HCT116 (cell line): ENCODE measurements around the gene DEF6.

Experiments
- CEBPB ChIP-seq: IDR thresholded peaks from 2 replicates; pipeline ENCODE4 v1.6.1; 2012; ENCODE audit warnings: low read depth
- CTCF ChIP-seq, 3 experiments: fragments of 200-600 bp in 1 of 3; sonication (generic) in 1 of 3; IDR thresholded peaks in 2 of 3; conservative IDR thresholded peaks in 1 of 3; 2 replicates each; pipeline ENCODE4 v1.5.1; 2012 to 2017; ENCODE audit warnings: low read depth in 2 of 3, low read length in 2 of 3, antibody characterized with exemption in 1 of 3, borderline replicate concordance in 1 of 3, control low read depth in 1 of 3, mild to moderate bottlenecking in 1 of 3, mixed read lengths in 1 of 3, mixed run types in 1 of 3, moderate library complexity in 1 of 3; ENCODE audit not compliant: insufficient read depth in 1 of 3
- EGR1 ChIP-seq: IDR thresholded peaks from 2 replicates; pipeline ENCODE4 v1.6.1; 2012; ENCODE audit warnings: low read depth
- ELF1 ChIP-seq: IDR thresholded peaks from 2 replicates; pipeline ENCODE4 v1.6.1; 2012; ENCODE audit warnings: low read depth, borderline replicate concordance
- EZH2 ChIP-seq: fragments of 200-600 bp; sonication (generic); IDR thresholded peaks from 2 replicates; pipeline ENCODE4 v1.6.1; 2017; ENCODE audit warnings: antibody characterized with exemption, mixed run types
- EZH2phosphoT487 ChIP-seq: fragments of 200-600 bp; IDR thresholded peaks from 2 replicates; pipeline ENCODE4 v1.6.1; 2018; ENCODE audit warnings: antibody characterized with exemption, borderline replicate concordance
- FOSL1 ChIP-seq: IDR thresholded peaks from 2 replicates; pipeline ENCODE4 v1.6.1; 2012; ENCODE audit warnings: low read depth
- POLR2A ChIP-seq: IDR thresholded peaks from 2 replicates; pipeline ENCODE4 v1.7.0; 2011; ENCODE audit warnings: borderline replicate concordance; ENCODE audit not compliant: insufficient read depth, insufficient read length; ENCODE audit errors: extremely low read depth
- POLR2AphosphoS5 ChIP-seq: IDR thresholded peaks from 2 replicates; pipeline ENCODE4 v1.6.1; 2011; ENCODE audit warnings: mild to moderate bottlenecking, low read depth, low read length, moderate library complexity
- REST ChIP-seq: IDR thresholded peaks from 2 replicates; pipeline ENCODE4 v1.6.1; 2012; ENCODE audit warnings: low read depth
- SIN3A ChIP-seq: IDR thresholded peaks from 2 replicates; pipeline ENCODE4 v1.6.1; 2012; ENCODE audit warnings: low read depth
- SRF ChIP-seq: IDR thresholded peaks from 2 replicates; pipeline ENCODE4 v1.6.1; 2012; ENCODE audit warnings: low read depth

- TF ChIP-seq SRF = no peak
- TF ChIP-seq CTCF (IDR thresholded peaks at IDR 0.05 in 2 of 3, conservative IDR thresholded peaks at IDR 0.05 in 1 of 3; ENCODE audit: borderline replicate concordance in 1 of 3, insufficient read depth in 1 of 3, low read depth in 2 of 3, low read length in 2 of 3) = no peak
- no peak for TF ChIP-seq CEBPB
- TF ChIP-seq POLR2AphosphoS5 = no peak
- no peak for TF ChIP-seq EZH2phosphoT487
- TF ChIP-seq EZH2 = no peak
- no peak for TF ChIP-seq FOSL1
- no peak for TF ChIP-seq REST
- TF ChIP-seq POLR2A = no peak
- no peak for TF ChIP-seq ELF1
- TF ChIP-seq EGR1 = no peak
- TF ChIP-seq SIN3A = no peak
Observed at GRCh38 chr6:35248300-35248699, 49.3 kb upstream of the DEF6 start.
